ENCODE data around the gene CC2D2B.
"Not testable (repeated sequence)": the region's sequence is repeated elsewhere in the genome, so short reads cannot be mapped to it uniquely, and the experiment has no call there.

CC2D2B gene

DNA sequence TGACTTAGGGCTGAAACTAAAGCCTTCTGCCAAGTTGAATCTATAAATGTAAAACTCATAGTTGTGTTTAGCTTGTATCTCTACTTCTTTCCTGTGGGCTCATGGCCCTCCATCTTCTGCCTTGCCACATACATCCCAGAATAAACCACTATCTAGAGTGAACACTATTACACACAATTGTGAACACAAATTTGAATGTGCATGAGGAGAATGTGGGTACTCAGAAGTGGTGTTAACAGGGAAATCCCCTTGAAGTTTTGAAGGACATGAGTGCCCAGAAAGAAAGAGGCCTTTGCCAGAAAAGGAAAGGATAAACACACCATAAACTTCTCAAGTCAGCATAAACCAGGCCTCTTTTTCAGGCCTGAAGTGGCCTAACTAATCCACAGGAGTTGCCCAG lies 115.4 kb downstream of the CC2D2B start:
- DNase-seq (ENCODE audit: low read depth) = no peak

DNA sequence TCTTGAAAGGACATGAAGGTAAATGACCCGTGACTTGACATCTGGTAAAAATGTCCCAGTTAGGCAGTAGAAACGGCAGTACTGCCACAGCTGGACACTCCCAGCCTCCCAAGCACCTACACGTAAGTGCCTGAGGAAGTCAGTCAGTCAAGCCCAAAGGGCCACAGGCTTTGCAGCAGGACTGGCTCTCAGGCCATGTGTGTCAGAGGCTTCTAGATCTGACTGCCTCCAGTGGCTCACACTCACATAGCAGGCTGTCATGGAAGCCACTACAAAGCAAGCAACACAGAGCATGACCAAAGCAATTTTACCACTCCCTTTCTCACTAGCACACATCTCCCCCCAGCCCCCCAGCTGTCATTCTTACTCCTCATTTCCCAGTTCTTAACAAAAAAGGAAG lies 117.8 kb downstream of the CC2D2B start:
- no peak for DNase-seq (ENCODE audit: low read depth)

DNA sequence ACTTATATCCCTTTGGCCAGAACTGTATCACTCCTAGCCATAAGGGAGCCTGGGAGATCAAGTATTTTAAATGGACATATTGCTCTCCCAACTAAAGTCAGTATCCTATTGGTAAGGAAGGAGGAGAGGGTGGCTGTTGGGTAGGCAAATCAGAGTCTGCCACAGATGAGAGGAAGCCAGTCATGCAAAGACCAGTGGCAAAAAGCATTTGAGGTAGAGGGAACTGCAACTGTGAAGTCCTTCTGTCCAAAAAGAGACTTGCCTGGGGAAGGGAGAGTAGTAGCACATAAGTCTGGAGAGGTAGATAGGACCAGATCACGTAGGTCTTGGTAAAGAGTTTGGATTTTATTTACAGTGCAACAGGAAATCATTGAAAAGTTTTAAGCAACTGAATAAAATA lies 126.8 kb downstream of the CC2D2B start:
- no peak for DNase-seq (ENCODE audit: low read depth)

- no peak for DNase-seq (ENCODE audit: low read depth)
Measured at GRCh38 chr10:96038476-96039387, 131.0 kb downstream of the CC2D2B start.

DNA sequence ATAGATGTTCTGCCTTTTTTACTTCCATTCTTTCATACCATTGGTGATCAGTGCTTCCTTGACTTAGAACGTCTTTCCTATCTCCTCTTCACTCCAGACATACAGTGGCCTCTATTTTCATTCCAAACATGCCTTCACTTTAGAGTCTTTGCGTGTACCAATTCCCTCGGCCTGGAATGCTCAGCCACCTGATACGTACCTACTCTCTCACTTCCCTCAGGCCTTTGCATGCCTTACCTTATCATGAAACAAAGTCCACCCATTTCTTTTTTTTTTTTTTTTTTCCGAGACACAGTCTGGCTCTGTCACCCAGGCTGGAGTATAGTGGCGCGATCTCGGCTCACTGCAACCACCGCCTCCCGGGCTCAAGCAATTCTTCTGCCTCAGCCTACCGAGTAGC lies 133.4 kb downstream of the CC2D2B start:
- DNase-seq (ENCODE audit: low read depth) = no peak

DNA sequence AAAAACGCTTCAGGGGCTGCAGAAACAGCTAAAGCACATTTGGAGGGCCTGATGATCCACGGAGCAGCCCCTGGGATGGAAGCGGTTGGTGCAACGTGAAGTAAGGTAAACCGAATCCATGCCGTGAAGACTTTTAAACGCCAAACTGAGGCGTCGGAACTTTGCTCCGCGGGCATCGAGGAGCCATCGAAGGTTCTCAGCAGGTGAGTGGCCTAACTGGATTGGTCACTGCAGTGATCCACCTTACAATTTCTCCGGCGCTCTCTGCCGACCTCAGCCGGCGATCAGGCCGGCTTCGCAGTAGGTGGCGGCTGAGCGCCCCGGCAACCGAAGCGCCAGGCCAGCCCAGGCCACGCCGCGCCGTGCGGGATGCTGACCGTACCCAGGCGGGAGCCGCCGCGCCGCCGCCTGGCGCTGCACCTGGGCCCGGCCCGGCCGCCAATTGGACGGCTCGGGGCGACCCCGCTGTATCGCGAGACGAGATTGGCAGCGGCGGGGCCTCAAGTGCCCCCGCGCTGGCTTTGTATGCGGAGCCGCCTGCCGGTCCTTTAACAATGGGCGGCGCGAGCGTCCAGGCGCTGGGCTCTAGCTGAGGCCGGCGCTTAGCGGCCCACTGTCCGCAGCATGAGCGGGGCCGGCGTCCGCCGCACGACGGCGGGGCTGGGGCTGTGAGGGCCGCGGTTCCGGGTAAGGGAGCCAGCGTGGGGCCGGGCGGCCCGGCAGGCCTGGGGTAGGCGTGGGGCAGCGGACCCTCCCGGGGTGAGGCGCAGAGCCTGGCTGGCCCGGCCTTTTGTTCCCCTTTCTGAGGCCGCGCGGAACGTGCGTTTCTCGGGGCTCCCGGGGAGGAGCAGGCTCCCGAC lies 135.5 kb downstream of the CC2D2B start, which contains the start of gene CCNJ:
Gene CCNJ, plus strand, starts transcription at position 551 of the 860 bp plus-strand sequence. CDS start 811 bp downstream, outside the sequence.
- DNase-seq (ENCODE audit: low read depth) = peak; percentile 75

DNA sequence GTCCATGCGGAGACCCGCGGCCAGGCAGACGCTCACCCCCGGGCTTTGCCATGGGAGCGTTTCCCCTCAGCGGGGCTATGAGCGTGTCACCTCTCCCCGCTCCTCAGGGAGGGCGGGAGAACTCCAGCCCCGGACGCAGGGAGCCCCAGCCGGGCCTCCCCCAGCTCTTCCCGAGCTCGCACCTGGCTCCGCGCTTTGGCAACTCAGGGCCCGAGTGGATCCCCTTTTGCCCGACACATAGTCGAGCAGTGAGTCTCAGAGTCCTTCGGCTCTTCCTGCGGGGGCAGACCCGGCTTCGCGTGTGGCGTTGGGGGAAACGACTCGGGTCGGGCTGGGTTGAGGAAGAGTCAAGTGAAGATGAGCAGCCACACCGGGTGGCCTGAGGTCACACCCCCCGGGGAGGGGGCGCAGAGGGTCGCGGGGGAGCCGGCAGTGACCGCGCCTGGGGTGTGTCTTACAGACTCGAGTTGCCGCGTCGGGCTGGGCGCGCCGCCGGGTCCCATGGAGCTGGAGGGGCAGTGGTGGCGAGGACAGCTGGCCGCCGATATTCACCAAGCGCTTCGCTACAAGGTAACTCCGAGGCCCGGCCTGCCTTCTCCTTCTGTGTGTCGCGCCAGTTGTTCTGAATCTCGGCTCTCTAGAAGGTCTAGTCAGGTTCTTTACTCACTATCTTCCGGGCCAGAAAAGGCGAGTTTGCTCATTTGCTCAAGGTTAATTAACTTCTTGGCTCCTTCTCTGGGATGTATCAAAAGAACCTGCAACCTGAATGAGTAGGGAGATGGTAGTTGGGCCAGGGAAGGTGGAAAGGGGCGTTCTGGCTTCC lies 136.3 kb downstream of the CC2D2B start:
- DNase-seq (ENCODE audit: low read depth) = peak; percentile 43

DNA sequence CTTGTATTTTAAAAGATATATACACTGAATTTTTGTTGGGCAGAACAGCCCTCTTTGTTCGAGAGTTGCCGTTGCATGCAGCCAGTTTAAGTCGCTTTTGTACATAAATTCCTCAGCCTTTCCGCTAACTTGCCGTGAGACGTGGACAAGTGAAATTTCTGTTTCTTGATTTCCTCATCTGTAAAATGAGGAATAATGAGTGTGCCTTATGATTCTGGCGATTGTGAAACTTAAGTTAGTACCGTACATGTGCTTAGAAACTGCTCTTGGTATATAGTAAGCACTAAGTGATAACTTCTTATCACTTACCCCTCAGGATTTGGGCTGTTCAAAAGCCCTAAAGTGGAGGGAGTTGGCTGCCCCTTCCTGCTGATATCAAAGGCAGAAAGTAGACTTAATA lies 137.0 kb downstream of the CC2D2B start:
- DNase-seq (ENCODE audit: low read depth) = no peak

- DNase-seq (ENCODE audit: low read depth) = no peak
Measured at GRCh38 chr10:96046546-96046945, 138.8 kb downstream of the CC2D2B start.

GRCh38 chr10:96047004-96047649 lies 139.4 kb downstream of the CC2D2B start:
- DNase-seq (ENCODE audit: low read depth) = no peak

DNA sequence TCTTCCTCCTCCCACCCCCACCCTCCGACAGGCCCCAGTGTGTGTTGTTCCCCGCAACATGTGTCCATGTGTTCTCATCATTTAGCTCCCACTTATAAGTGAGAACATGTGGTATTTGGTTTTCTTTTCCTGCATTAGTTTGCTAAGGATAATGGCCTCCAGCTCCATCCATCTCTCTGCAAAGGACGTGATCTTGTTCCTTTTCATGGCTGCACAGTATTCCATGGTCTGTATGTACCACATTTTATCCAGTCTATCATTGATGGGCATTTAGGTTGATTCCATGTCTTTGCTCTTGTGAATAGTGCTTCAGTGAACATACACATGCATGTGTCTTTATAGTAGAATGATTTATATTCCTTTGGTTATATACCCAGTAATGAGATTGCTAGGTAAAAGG lies 140.2 kb downstream of the CC2D2B start:
- not testable (repeated sequence) for DNase-seq (ENCODE audit: low read depth)

GRCh38 chr10:96049340-96049739 lies 141.6 kb downstream of the CC2D2B start:
- DNase-seq (ENCODE audit: low read depth) = no peak

DNA sequence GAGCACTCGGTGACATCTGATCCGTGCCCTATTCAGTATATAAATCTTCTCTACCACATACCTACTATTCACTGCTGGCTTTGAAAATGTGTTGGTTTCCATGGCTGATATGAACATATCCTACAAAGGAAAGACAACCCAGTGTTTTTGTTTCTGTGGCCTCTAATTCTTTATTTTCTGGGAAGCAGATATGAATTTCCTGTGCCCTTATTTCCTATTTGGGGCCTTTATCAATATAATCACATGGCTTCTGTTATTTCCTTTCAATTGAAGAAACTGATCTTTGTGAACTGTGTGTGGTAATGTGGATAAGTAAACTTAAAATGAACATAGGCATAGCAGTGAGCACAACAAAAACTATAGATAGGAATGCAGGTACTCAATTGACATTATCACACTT lies 146.2 kb downstream of the CC2D2B start:
- no peak for DNase-seq (ENCODE audit: low read depth)

- DNase-seq (ENCODE audit: low read depth) = no peak
Measured at GRCh38 chr10:96056787-96057186, 149.0 kb downstream of the CC2D2B start.

DNA sequence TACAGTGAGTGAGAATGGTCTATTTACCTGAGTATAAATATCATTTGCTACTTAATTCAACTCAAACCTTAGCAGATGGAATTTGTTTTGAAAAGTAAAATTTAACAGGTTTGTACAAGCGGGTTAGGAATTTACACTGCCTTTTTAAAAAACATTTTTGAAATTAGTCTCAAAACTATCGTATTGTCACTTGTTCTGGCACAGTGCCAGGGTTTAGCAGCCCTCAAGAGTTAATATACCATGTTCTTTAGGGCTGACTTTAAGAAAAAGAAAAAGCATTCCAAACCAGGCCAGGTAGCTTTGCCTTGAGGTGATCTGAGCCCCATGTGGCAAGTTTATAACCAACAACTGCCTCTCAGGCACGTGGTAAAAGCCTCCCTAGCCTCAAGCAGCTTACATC lies 153.5 kb downstream of the CC2D2B start:
- DNase-seq (ENCODE audit: low read depth) = no peak

DNA sequence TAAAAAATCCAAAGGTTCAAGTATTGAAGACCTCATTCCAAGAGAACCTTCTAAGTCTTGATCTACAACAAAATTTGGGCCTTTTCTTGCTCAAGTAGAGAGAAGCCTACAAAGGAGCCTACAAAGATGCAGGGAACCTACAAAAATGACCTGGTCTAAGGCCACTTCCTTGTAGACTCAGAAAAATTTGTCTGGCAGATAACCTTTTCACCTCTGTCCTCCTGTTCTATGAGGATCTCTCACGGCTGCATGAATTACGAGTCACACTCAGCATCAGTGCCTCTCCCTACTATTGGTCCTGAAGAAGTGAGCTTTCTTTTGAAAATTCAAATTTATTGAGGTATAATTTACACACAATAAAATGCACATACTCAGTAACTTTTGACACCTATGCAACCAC lies 164.9 kb downstream of the CC2D2B start:
- DNase-seq (ENCODE audit: low read depth) = no peak

DNA sequence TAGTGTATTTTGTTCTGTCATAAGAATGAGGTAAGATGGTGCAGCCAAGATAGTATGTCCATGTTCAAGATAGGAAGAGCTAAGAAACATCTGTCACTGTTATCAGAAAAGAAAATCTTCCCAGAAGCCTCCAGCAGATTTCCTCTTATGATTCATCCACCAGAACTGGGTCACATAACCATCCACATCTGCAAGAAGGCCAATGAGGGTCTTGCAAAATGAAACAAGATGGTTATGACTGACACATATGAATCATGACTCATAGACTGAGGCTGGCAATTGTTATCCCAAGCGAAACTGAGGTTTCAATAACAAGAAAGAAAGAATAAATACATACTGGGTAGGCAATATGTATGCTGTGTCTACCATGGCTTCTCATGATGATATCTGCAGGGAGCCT lies 165.9 kb downstream of the CC2D2B start:
- DNase-seq (ENCODE audit: low read depth) = no peak

DNA sequence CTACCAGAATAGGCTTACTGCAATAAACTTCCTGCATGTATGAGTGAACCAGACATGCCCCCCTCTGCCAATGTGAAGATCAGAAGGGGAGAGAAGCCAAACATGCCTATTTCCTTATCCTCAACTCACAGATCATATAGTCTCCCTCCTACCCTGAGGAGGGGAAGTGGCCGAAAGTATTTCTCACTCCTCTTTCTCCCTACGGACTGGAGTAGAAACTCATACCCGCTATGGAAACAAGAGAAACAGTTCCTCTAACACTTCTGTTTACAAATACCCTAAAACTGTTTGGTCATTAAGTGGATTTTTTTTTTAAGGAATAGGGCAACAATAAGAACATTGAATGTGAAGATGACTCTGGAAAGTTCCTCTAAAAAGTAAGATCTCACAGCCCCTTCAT lies 167.0 kb downstream of the CC2D2B start:
- DNase-seq (ENCODE audit: low read depth) = no peak

GRCh38 chr10:96075977-96076376 lies 168.2 kb downstream of the CC2D2B start:
- DNase-seq (ENCODE audit: low read depth) = no peak

GRCh38 chr10:96077156-96077555 lies 169.4 kb downstream of the CC2D2B start:
- DNase-seq (ENCODE audit: low read depth) = no peak

DNA sequence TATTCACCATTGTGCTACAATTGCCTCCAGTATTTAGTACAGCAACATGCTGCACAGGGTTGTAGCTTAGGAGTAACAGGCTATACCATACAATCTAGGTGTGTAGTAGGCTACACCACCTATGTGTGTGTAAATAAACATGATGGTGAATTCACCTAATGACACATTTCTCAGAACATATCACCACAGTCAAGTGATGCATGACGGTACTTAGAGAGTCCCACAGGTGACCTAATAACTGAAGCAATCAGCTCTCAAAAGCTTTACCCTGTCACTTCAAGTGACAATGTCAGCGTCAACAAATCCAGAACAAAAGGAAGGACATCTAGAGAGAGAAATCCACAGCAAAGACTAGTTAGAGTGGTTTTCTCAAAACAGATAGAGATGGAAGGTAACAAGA lies 174.4 kb downstream of the CC2D2B start:
- DNase-seq (ENCODE audit: low read depth) = no peak

Data from stimulated activated CD8-positive, alpha-beta memory T cell treated with anti-CD3 and anti-CD28 coated beads, Interleukin-12 subunit alpha, Interleukin-12 subunit beta, amount 100 ng/mL, for 4 hours (primary cell).